ENCODE data around the gene DTNB. TPM values are rescaled to one million over a fixed set of nuclear protein-coding genes. Genes with fewer than 3 reads are reported as not detected.

Gene DTNB
- polyA plus RNA-seq, 1 donor from 2014 or later, result 22.5 TPM

DNA sequence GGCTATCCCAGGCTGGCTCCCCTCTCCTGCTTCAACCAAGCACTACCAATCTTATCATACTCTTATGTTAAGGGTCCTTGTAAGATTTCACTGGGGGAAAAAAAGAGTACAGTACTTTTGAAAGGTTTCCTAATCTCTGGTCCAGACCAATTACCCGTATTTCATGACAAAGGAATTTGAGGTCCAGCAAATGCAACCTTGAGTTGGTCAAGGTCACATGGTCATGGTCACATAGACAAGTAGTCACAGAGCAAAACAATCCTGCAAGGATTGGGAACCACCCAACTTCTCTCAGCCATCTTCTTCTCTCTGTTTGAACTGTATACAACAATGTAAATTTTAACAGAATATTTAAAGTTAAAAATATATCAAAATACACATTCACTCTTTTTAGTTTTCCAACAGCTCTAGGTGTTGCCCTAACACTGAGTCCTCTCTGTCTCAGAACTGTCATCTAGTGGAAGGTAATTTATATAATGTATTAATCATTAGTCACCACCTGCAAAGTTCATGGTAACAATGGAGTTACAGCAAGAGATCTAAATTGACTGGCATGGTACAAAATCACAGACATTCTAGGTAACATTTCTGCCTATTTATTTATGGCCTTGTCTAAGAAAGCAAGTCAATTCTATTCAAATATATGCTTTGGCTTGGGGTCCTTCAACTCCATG is 21.5 kb downstream of the DTNB start:
- peaks cover 4% of the 10 kb centered on the region for H3K36me3 ChIP-seq (ENCODE audit: insufficient read depth, low read length)
- H4K20me1 ChIP-seq (ENCODE audit: insufficient read depth), result no peaks in the 10 kb centered on the region
- no peaks in the 10 kb centered on the region for H3K9me2 ChIP-seq (ENCODE audit: insufficient read depth, low read length)
- no peak overlapping the region for H3K9ac ChIP-seq (ENCODE audit: low read length)
- no peak overlapping the region for H3K4me2 ChIP-seq (ENCODE audit: low read length)
- H2AFZ ChIP-seq (ENCODE audit: low read depth, low read length), result no peak overlapping the region
- no peak for TF ChIP-seq MXI1 (conservative IDR thresholded peaks at IDR 0.05; ENCODE audit: poor library complexity, severe bottlenecking)
- TF ChIP-seq, protein P1, sequence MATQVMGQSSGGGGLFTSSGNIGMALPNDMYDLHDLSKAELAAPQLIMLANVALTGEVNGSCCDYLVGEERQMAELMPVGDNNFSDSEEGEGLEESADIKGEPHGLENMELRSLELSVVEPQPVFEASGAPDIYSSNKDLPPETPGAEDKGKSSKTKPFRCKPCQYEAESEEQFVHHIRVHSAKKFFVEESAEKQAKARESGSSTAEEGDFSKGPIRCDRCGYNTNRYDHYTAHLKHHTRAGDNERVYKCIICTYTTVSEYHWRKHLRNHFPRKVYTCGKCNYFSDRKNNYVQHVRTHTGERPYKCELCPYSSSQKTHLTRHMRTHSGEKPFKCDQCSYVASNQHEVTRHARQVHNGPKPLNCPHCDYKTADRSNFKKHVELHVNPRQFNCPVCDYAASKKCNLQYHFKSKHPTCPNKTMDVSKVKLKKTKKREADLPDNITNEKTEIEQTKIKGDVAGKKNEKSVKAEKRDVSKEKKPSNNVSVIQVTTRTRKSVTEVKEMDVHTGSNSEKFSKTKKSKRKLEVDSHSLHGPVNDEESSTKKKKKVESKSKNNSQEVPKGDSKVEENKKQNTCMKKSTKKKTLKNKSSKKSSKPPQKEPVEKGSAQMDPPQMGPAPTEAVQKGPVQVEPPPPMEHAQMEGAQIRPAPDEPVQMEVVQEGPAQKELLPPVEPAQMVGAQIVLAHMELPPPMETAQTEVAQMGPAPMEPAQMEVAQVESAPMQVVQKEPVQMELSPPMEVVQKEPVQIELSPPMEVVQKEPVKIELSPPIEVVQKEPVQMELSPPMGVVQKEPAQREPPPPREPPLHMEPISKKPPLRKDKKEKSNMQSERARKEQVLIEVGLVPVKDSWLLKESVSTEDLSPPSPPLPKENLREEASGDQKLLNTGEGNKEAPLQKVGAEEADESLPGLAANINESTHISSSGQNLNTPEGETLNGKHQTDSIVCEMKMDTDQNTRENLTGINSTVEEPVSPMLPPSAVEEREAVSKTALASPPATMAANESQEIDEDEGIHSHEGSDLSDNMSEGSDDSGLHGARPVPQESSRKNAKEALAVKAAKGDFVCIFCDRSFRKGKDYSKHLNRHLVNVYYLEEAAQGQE (IDR thresholded peaks at IDR 0.05; ENCODE audit: borderline replicate concordance), result no peak
- H3K27ac ChIP-seq (ENCODE audit: low read length), result no peak overlapping the region
- no peaks in the 10 kb centered on the region for H3K9me3 ChIP-seq (ENCODE audit: low read length)
- H3F3A ChIP-seq (ENCODE audit: insufficient read depth, low read length, poor library complexity, severe bottlenecking), result no peaks in the 10 kb centered on the region
- H3K79me2 ChIP-seq (replicated peaks; ENCODE audit: insufficient read depth, low read length), result no peaks in the 10 kb centered on the region
- no peaks in the 10 kb centered on the region for H3K27me3 ChIP-seq (ENCODE audit: insufficient read depth, low read depth, low read length)
- no peak overlapping the region for H3K4me3 ChIP-seq (ENCODE audit: low read length)

DNA sequence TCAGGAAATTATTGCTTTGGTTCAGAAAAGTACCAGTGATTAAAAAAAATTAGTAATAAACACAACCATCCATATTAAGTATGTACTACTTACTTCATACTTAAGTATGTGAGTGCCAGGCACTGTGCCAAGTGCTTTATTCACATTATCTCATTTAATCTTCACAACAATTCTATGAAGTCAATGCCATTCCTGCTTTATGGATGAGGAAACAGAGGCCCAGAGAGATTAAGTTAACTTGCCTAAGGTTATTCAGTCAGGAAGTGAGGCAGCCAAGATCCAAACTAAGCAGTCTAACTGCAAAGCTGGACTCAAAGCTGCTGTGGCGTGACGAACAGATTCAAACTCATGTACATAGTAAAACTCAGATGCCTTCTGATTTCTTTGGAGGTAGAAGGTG is 22.3 kb downstream of the DTNB start:
- no peak for TF ChIP-seq EP300 (conservative IDR thresholded peaks at IDR 0.05; ENCODE audit: poor library complexity, severe bottlenecking)

DNA sequence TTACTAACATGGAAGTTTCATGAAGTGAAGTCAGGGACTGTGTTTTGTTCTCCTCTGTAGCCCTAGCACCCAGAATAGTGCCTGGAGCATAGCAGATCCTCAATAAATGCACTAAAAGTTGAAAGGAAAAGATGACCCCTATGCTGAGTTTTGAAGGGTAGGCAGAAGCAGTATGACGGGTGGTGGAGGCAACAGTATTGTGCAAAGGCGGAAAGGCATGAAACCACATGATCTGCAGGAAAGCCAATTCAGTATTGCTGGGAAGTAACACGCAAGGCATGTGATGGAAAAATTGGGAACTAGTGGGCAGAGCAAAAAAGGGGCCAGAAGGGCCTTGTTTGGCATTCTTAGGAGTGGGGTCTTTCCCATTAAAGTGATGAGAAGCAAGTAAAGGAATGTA is 23.1 kb downstream of the DTNB start:
- Histone ChIP-seq H2AFZ (ENCODE audit: low read depth, low read length) (no peak overlapping the region), H3K9ac (ENCODE audit: low read length) (no peak overlapping the region), H4K20me1 (ENCODE audit: insufficient read depth) (no peaks in the 10 kb centered on the region), H3K27me3 (ENCODE audit: insufficient read depth, low read depth, low read length) (no peaks in the 10 kb centered on the region), H3F3A (ENCODE audit: insufficient read depth, low read length, poor library complexity, severe bottlenecking) (no peaks in the 10 kb centered on the region), H3K4me3 (ENCODE audit: low read length) (no peak overlapping the region), H3K79me2 (replicated peaks; ENCODE audit: insufficient read depth, low read length) (no peaks in the 10 kb centered on the region), H3K36me3 (ENCODE audit: insufficient read depth, low read length) (peaks cover 4% of the 10 kb centered on the region), H3K9me3 (ENCODE audit: low read length) (no peaks in the 10 kb centered on the region), H3K4me2 (ENCODE audit: low read length) (no peak overlapping the region), H3K27ac (ENCODE audit: low read length) (no peak overlapping the region), H3K9me2 (ENCODE audit: insufficient read depth, low read length) (no peaks in the 10 kb centered on the region)
- TF ChIP-seq MXI1 (conservative IDR thresholded peaks at IDR 0.05; ENCODE audit: poor library complexity, severe bottlenecking) (no peak), TAF1 (IDR thresholded peaks at IDR 0.05; ENCODE audit: low read depth) (no peak), EZH2 (IDR thresholded peaks at IDR 0.05; ENCODE audit: borderline replicate concordance, insufficient read depth, low read length, poor library complexity, severe bottlenecking) (no peak), POLR2AphosphoS5 (IDR thresholded peaks at IDR 0.05) (no peak), SMC3 (conservative IDR thresholded peaks at IDR 0.05; ENCODE audit: poor library complexity) (no peak)
- TF ChIP-seq, protein P2, sequence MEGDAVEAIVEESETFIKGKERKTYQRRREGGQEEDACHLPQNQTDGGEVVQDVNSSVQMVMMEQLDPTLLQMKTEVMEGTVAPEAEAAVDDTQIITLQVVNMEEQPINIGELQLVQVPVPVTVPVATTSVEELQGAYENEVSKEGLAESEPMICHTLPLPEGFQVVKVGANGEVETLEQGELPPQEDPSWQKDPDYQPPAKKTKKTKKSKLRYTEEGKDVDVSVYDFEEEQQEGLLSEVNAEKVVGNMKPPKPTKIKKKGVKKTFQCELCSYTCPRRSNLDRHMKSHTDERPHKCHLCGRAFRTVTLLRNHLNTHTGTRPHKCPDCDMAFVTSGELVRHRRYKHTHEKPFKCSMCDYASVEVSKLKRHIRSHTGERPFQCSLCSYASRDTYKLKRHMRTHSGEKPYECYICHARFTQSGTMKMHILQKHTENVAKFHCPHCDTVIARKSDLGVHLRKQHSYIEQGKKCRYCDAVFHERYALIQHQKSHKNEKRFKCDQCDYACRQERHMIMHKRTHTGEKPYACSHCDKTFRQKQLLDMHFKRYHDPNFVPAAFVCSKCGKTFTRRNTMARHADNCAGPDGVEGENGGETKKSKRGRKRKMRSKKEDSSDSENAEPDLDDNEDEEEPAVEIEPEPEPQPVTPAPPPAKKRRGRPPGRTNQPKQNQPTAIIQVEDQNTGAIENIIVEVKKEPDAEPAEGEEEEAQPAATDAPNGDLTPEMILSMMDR (IDR thresholded peaks at IDR 0.05; ENCODE audit: poor library complexity, severe bottlenecking), result no peak
- TF ChIP-seq, protein P1 (IDR thresholded peaks at IDR 0.05; ENCODE audit: borderline replicate concordance), result no peak

More for the DNA sequence above, 22.3 kb downstream of the DTNB start:
- Histone ChIP-seq H3F3A (ENCODE audit: insufficient read depth, low read length, poor library complexity, severe bottlenecking) (no peaks in the 10 kb centered on the region), H3K4me2 (ENCODE audit: low read length) (no peak overlapping the region), H3K27ac (ENCODE audit: low read length) (no peak overlapping the region), H3K9me2 (ENCODE audit: insufficient read depth, low read length) (no peaks in the 10 kb centered on the region), H3K27me3 (ENCODE audit: insufficient read depth, low read depth, low read length) (no peaks in the 10 kb centered on the region), H3K4me3 (ENCODE audit: low read length) (no peak overlapping the region), H3K79me2 (replicated peaks; ENCODE audit: insufficient read depth, low read length) (no peaks in the 10 kb centered on the region), H3K9ac (ENCODE audit: low read length) (no peak overlapping the region), H4K20me1 (ENCODE audit: insufficient read depth) (no peaks in the 10 kb centered on the region), H3K9me3 (ENCODE audit: low read length) (no peaks in the 10 kb centered on the region), H3K36me3 (ENCODE audit: insufficient read depth, low read length) (peaks cover 4% of the 10 kb centered on the region), H2AFZ (ENCODE audit: low read depth, low read length) (no peak overlapping the region)
